Muscle layer of duodenum (tissue), 2 donors: ENCODE results near the gene ZDHHC18.

Experiments used
- H3K27ac ChIP-seq: one replicate; pipeline ENCODE4 v1.7.0; 2013; ENCODE audit warnings: mild to moderate bottlenecking, low read length
- H3K27me3 ChIP-seq: one replicate; pipeline ENCODE4 v1.7.0; 2013; ENCODE audit warnings: low read depth, mild to moderate bottlenecking, control low read depth, low read length
- H3K36me3 ChIP-seq, 2 donors: one replicate each; pipeline ENCODE4 v1.7.0; 2013; ENCODE audit warnings: low read length in 2 of 2, control low read depth in 1 of 2, mild to moderate bottlenecking in 1 of 2; ENCODE audit not compliant: insufficient read depth in 2 of 2, control insufficient read depth in 1 of 2
- H3K4me1 ChIP-seq, 2 donors: one replicate each; pipeline ENCODE4 v1.7.0; 2013; ENCODE audit warnings: low read length in 2 of 2, mild to moderate bottlenecking in 2 of 2, control low read depth in 1 of 2, moderate library complexity in 1 of 2; ENCODE audit not compliant: insufficient read depth in 2 of 2, control insufficient read depth in 1 of 2
- H3K4me3 ChIP-seq, 2 donors: one replicate each; pipeline ENCODE4 v1.7.0; 2013; ENCODE audit warnings: low read length in 2 of 2, low read depth in 1 of 2, mild to moderate bottlenecking in 1 of 2
- H3K9me3 ChIP-seq, 2 donors: one replicate each; pipeline ENCODE4 v1.7.0; 2013; ENCODE audit warnings: low read length in 2 of 2, control low read depth in 1 of 2, mild to moderate bottlenecking in 1 of 2; ENCODE audit not compliant: control insufficient read depth in 1 of 2
- donor health status: healthy.

ZDHHC18 gene, protein sequence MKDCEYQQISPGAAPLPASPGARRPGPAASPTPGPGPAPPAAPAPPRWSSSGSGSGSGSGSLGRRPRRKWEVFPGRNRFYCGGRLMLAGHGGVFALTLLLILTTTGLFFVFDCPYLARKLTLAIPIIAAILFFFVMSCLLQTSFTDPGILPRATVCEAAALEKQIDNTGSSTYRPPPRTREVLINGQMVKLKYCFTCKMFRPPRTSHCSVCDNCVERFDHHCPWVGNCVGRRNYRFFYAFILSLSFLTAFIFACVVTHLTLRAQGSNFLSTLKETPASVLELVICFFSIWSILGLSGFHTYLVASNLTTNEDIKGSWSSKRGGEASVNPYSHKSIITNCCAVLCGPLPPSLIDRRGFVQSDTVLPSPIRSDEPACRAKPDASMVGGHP

DNA sequence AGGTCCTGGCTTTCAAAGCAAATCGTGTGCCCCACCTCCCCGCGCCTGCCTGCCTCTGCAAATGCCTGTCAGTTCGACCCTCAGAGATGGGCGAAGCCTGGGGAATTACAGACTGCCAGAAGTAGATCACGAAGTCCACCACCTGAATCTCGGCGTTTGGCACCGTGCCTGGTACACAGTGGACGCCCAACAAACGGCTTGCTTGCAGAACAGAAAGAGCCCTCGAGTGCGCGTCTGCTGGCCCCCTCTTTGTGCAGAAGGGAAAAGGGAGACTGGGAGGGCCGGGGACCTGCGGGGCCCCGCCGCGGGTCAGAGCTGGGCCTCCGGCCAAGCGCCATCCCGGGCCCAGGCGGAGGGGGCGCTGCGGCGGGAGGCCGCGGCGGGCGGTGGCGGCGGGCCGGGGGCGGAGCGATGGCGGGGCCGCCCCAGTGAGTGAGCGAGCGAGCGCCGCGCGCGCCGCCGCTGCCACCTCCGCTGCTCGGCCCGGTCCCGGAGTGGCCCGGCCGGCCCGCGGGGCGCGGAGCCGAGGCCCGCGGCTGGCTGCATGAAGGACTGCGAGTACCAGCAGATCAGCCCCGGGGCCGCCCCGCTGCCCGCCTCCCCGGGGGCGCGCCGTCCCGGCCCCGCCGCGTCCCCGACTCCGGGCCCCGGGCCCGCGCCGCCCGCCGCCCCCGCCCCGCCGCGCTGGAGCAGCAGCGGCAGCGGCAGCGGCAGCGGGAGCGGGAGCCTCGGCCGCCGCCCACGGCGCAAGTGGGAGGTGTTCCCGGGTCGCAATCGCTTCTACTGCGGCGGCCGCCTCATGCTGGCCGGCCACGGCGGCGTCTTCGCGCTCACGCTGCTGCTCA, at the start of gene ZDHHC18:
TSS of gene ZDHHC18 (plus strand) at position 428 of the 845 bp plus-strand sequence. CDS start at position 545, 117 bp downstream.
- H3K9me3 ChIP-seq: no peaks in the 10 kb centered on the region
- H3K27ac ChIP-seq: peak within 1 kb of the TSS; percentile 72
- peaks cover 0 to 4% of the 10 kb centered on the region in 2 donors for H3K36me3 ChIP-seq
- peaks cover 16 to 34% of the 10 kb centered on the region in 2 donors for H3K4me1 ChIP-seq
- H3K27me3 ChIP-seq: no peaks in the 10 kb centered on the region
- H3K4me3 ChIP-seq: peak within 1 kb of the TSS; percentile 70 to 80

DNA sequence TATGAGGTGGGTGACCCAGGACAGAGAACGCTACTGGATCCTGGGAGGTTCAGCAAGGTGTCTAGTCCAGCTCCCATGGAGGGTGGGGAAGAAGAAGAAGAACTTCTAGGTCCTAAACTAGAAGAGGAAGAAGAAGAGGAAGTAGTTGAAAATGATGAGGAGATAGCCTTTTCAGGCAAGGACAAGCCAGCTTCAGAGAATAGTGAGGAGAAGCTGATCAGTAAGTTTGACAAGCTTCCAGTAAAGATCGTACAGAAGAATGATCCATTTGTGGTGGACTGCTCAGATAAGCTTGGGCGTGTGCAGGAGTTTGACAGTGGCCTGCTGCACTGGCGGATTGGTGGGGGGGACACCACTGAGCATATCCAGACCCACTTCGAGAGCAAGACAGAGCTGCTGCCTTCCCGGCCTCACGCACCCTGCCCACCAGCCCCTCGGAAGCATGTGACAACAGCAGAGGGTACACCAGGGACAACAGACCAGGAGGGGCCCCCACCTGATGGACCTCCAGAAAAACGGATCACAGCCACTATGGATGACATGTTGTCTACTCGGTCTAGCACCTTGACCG, 47.3 kb upstream of the ZDHHC18 start:
- Histone ChIP-seq H3K27ac (no peak overlapping the region), H3K4me3 (no peak overlapping the region), H3K9me3 (no peaks in the 10 kb centered on the region), H3K36me3 (peaks cover 50 to 66% of the 10 kb centered on the region in 2 donors), H3K27me3 (no peaks in the 10 kb centered on the region), H3K4me1 (peaks cover 14 to 36% of the 10 kb centered on the region in 2 donors)

DNA sequence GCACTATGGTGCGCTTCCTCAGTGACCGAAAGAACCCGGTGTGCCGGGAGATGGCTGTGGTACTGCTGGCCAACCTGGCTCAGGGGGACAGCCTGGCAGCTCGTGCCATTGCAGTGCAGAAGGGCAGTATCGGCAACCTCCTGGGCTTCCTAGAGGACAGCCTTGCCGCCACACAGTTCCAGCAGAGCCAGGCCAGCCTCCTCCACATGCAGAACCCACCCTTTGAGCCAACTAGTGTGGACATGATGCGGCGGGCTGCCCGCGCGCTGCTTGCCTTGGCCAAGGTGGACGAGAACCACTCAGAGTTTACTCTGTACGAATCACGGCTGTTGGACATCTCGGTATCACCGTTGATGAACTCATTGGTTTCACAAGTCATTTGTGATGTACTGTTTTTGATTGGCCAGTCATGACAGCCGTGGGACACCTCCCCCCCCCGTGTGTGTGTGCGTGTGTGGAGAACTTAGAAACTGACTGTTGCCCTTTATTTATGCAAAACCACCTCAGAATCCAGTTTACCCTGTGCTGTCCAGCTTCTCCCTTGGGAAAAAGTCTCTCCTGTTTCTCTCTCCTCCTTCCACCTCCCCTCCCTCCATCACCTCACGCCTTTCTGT, 46.0 kb upstream of the ZDHHC18 start:
- peaks cover 16 to 48% of the 10 kb centered on the region in 2 donors for H3K4me1 ChIP-seq
- no peaks in the 10 kb centered on the region for H3K27me3 ChIP-seq
- H3K27ac ChIP-seq: no peak overlapping the region
- H3K9me3 ChIP-seq: no peaks in the 10 kb centered on the region
- H3K4me3 ChIP-seq: no peak overlapping the region
- H3K36me3 ChIP-seq: peaks cover 39 to 53% of the 10 kb centered on the region in 2 donors

DNA sequence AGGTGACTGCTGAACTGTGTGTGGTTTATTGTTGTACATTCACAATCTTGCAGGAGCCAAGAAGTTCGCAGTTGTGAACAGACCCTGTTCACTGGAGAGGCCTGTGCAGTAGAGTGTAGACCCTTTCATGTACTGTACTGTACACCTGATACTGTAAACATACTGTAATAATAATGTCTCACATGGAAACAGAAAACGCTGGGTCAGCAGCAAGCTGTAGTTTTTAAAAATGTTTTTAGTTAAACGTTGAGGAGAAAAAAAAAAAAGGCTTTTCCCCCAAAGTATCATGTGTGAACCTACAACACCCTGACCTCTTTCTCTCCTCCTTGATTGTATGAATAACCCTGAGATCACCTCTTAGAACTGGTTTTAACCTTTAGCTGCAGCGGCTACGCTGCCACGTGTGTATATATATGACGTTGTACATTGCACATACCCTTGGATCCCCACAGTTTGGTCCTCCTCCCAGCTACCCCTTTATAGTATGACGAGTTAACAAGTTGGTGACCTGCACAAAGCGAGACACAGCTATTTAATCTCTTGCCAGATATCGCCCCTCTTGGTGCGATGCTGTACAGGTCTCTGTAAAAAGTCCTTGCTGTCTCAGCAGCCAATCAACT, 45.2 kb upstream of the ZDHHC18 start:
- H3K4me1 ChIP-seq: peaks cover 23 to 51% of the 10 kb centered on the region in 2 donors
- H3K27ac ChIP-seq: no peak overlapping the region
- H3K9me3 ChIP-seq: no peaks in the 10 kb centered on the region
- H3K36me3 ChIP-seq: peaks cover 34 to 47% of the 10 kb centered on the region in 2 donors
- no peaks in the 10 kb centered on the region for H3K27me3 ChIP-seq
- H3K4me3 ChIP-seq: no peak overlapping the region

DNA sequence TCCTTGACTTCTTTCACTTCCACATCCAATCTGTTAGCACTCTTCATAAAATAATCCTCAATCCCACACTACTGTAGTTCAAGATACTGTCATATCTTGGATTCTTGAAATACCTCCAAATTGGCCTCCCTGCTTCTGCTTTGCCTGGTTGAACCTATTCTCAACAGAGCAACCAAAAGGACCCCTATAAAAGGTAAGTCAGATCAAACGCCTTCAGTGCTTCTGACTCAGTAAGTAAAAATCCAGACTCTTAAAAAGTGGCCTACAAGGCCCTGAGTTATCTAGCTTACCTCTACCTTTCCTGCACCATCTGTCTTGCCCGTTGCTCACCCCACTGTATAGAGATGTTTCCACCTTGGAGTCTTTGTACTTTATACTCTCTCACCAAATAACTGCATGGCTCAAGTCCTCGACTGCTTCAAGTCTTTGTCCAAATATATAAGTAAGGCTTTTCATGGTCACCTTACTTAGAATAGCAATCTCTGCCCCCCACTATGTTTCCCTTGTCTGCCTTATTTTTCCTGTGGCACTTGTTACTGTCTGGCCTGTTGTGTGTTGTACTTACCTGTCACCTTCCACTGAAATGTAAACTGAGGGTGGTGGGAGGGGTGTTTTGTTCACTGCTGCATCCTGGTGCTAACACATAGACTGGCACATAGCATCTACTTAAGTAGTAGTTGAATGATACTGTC, 43.8 kb upstream of the ZDHHC18 start:
- Histone ChIP-seq H3K4me1 (peaks cover 31 to 61% of the 10 kb centered on the region in 2 donors), H3K4me3 (no peak overlapping the region), H3K27me3 (no peaks in the 10 kb centered on the region), H3K27ac (no peak overlapping the region), H3K36me3 (peaks cover 36 to 40% of the 10 kb centered on the region in 2 donors), H3K9me3 (no peaks in the 10 kb centered on the region)

DNA sequence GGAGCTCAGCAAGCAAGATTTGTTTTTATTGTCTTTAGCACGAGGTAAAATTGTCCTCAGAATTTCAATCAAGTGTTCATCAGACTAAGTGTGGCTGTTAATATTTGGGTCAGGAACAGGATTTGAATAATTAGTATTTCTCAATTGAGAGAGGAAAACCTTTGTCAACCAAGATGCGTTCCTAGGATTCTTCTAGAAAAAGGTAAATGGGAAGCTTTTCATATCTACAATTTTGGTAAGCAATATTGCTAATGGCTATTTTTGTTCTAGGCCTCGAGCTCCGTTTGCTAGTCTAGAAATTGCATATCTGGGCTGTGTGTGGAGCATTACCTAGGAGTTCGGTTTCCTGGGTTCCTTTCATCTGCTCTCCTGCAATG, 42.9 kb upstream of the ZDHHC18 start:
- no peaks in the 10 kb centered on the region for H3K9me3 ChIP-seq
- peaks cover 31 to 61% of the 10 kb centered on the region in 2 donors for H3K4me1 ChIP-seq
- no peak overlapping the region for H3K27ac ChIP-seq
- H3K36me3 ChIP-seq: peaks cover 32 to 36% of the 10 kb centered on the region in 2 donors
- H3K27me3 ChIP-seq: no peaks in the 10 kb centered on the region
- no peak overlapping the region for H3K4me3 ChIP-seq

DNA sequence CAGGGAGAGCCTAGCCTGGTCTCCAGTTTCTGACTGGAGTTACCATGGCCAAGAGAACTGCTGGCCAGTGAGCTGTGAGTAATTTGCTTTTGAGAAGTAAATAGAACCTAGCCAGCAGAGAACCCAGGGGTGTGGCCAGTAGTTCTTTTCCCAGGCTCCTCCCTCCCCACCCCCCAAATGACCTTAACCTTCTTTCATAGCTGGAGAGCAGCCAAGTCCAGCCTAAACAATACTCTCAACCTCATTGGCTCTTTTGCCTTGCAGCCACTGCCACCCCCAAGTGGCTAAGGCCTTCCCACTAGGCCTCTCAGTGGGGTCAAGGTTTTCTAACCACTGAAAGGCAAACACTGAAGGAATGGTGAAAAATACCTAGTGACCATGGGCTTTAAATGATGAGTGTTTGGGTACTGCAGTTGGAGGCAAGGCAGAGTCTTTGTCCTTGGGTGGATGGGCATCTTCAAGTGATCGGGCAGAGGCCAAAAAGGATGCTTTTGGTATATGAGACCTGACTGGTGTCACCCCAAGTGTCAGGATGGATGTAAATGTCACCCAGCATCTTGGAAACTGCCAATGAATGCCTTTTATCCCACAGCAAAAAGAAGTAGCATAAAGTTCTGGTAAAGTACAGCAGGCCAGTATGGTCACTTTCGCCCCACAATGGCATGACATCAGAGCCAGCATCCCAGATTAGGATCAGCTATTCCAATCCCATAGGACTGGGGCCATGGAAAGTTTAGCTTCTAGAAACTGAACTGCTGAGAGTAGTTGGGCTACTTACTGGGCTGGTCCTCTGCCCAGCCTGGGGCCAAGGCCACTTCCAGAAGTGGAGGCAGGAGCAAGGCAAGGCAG, 42.2 kb upstream of the ZDHHC18 start:
- Histone ChIP-seq H3K9me3 (no peaks in the 10 kb centered on the region), H3K4me1 (peaks cover 31 to 61% of the 10 kb centered on the region in 2 donors), H3K27me3 (no peaks in the 10 kb centered on the region), H3K27ac (peak overlapping the region; percentile 11), H3K4me3 (no peak overlapping the region), H3K36me3 (peaks cover 25 to 30% of the 10 kb centered on the region in 2 donors)

DNA sequence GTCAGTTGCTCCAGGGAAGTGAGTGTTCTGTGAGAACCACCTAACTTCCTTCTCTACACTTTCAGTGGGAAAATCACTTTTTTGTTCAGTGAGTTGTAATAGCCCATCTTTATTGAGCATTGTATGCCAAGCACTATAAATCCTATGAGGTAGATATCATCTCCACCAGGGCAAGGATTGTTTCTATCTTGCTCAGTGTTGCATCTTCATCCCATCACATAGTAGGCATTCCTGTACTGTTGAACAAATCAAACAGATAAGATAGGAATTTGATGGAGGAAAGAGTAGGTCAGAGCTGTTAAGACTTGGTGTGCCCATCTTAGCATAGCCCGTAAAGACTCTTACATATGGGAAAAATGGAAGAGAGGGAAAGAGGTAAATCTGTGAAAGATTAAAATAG, 41.6 kb upstream of the ZDHHC18 start:
- Histone ChIP-seq H3K36me3 (peaks cover 19 to 24% of the 10 kb centered on the region in 2 donors), H3K9me3 (no peaks in the 10 kb centered on the region), H3K4me3 (no peak overlapping the region), H3K4me1 (peaks cover 31 to 66% of the 10 kb centered on the region in 2 donors), H3K27me3 (no peaks in the 10 kb centered on the region), H3K27ac (peak overlapping the region; percentile 11)

DNA sequence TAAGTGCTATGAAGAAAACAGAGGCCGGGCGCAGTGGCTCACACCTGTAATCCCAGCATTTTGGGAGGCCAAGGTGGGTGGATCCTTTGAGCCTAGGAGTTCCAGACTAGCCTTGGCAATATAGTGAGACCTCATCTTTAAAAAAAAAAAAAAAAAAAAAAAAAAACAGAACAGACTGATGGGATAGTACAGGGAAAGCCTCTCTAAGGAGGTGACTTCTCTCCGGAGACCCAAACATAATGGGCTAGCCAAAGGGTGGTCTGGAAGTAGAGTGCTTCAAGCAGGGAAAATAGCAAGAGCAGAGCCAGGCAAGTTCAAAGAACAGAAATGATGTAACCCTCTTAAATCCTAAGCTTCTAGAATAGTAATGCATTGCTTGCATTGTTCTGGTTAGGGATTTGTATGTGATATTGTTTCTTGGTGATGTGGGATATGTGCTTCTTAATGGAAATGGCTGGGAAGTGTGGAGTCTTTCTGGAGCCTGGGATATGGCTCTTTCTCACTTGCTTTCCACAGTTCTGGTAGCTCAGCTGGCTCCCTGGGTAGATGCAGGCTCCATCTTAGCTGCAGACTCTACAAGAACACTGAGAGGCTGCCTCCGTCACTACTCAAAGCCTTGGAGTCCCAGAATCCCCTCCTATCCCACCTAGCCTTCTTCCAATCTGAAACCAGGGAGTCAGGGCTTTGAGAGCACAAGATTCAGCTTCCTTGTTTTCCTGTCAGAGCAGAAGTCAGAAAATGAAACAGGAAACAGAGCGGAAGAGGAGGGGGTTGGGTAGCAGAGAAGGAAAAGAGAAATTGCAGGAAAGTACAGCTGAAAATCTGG, 40.7 kb upstream of the ZDHHC18 start:
- H3K9me3 ChIP-seq: no peaks in the 10 kb centered on the region
- peak overlapping the region; percentile 99 for H3K27ac ChIP-seq
- peaks cover 31 to 66% of the 10 kb centered on the region in 2 donors for H3K4me1 ChIP-seq
- H3K36me3 ChIP-seq: peaks cover 10 to 14% of the 10 kb centered on the region in 2 donors
- H3K4me3 ChIP-seq: peak overlapping the region in 1 of 2 donors; percentile 83
- no peaks in the 10 kb centered on the region for H3K27me3 ChIP-seq
